HG03571 (cell line): ENCODE results near the gene TMEM132E.

Experiments used
- ATAC-seq: cut with Tn5 transposase; IDR thresholded peaks from one replicate; pipeline ENCODE4 v1.9.1; 2021; ENCODE audit not compliant: unreplicated experiment

The TMEM132E gene

GRCh38 chr17:34567691-34568465, 11.5 kb upstream of the TMEM132E start:
- no peak for ATAC-seq

GRCh38 chr17:34568953-34569352, 10.4 kb upstream of the TMEM132E start:
- no peak for ATAC-seq

- ATAC-seq: no peak
Measured at GRCh38 chr17:34569591-34569990, 9.8 kb upstream of the TMEM132E start.

GRCh38 chr17:34570506-34570905, 8.9 kb upstream of the TMEM132E start:
- no peak for ATAC-seq

- no peak for ATAC-seq
Measured at GRCh38 chr17:34571428-34572130, 7.8 kb upstream of the TMEM132E start.

- ATAC-seq: no peak
Measured at GRCh38 chr17:34572483-34572882, 6.9 kb upstream of the TMEM132E start.

GRCh38 chr17:34575182-34575581, 4.2 kb upstream of the TMEM132E start:
- no peak for ATAC-seq

GRCh38 chr17:34578016-34578415, 1.4 kb upstream of the TMEM132E start:
- no peak for ATAC-seq

GRCh38 chr17:34578656-34579016, 746 bp upstream of the TMEM132E start:
- ATAC-seq: no peak

GRCh38 chr17:34579979-34580684, 750 bp downstream of the TMEM132E start:
- ATAC-seq: no peak

- no peak for ATAC-seq
Measured at GRCh38 chr17:34580685-34581445, 1.5 kb downstream of the TMEM132E start.

GRCh38 chr17:34581446-34582184, 2.2 kb downstream of the TMEM132E start:
- ATAC-seq: no peak

- no peak for ATAC-seq
Measured at GRCh38 chr17:34582185-34582900, 3.0 kb downstream of the TMEM132E start.

GRCh38 chr17:34582901-34583245, 3.5 kb downstream of the TMEM132E start:
- ATAC-seq: no peak

GRCh38 chr17:34584805-34585416, 5.5 kb downstream of the TMEM132E start:
- ATAC-seq: no peak

GRCh38 chr17:34586346-34586846, 7.0 kb downstream of the TMEM132E start:
- ATAC-seq: no peak

- no peak for ATAC-seq
Measured at GRCh38 chr17:34588266-34588665, 8.9 kb downstream of the TMEM132E start.

- no peak for ATAC-seq
Measured at GRCh38 chr17:34589120-34589965, 10.0 kb downstream of the TMEM132E start.
